Measurements from ENCODE around the gene ZFAND3.

Gene ZFAND3

DNA sequence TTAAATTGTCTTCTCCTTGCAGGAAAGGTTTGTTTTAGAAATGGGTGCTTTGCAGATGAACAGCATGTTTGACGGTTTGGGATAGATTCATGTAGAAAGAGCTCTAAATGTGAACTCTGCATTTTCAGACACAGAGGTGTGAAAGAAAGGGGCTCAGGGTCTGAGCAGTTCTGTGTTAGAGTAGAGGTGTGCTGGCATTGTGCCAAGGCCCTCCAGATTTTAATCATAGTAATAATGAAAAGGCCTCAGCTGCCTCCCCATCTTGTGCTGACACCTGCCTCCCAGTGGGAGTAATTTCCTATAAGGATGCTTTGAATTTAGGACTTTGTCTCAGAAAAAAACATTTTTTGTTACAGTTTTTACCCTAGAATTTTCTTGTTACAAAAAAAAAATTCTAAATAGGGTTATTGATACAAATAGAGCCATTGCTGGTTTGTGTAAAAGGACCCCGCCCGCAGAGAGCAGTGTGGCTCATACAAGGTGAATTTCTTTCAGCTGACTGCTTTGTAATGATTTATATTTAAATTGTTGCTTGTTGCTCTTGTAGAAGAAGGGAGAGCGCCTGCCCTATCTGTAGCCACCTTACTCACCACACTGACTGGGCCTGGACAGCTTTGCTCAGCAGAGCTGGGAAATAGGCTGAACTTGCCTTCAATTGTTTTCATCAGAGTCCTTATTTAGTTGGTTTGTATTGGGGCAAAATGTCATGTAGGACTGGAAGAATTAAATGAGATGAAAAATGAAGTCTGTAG is 294.5 kb downstream of the ZFAND3 start:
- H3K36me3 ChIP-seq (ENCODE audit: insufficient read depth, low read length) = peaks cover 22% of the 10 kb centered on the region
- H3K9ac ChIP-seq (ENCODE audit: low read depth, low read length) = no peak overlapping the region
- H3K27me3 ChIP-seq (ENCODE audit: insufficient read depth, low read length, poor library complexity) = no peaks in the 10 kb centered on the region
- no peak overlapping the region for H3K4me2 ChIP-seq (ENCODE audit: insufficient read depth, low read length)
- no peaks in the 10 kb centered on the region for H3K4me1 ChIP-seq (ENCODE audit: insufficient read depth, low read length)
- no peaks in the 10 kb centered on the region for H3K9me3 ChIP-seq (ENCODE audit: insufficient read depth, low read length, severe bottlenecking)
- ATAC-seq (ENCODE audit: insufficient read depth, low read depth) (no peak), DNase-seq (no peak)
- no peak overlapping the region for H3K4me3 ChIP-seq (ENCODE audit: low read depth in 1 of 2, low read length in 2 of 2)
- no peak for TF ChIP-seq EZH2 (IDR thresholded peaks at IDR 0.05; ENCODE audit: borderline replicate concordance, low read depth, low read length, severe bottlenecking)
- TF ChIP-seq, protein P1, sequence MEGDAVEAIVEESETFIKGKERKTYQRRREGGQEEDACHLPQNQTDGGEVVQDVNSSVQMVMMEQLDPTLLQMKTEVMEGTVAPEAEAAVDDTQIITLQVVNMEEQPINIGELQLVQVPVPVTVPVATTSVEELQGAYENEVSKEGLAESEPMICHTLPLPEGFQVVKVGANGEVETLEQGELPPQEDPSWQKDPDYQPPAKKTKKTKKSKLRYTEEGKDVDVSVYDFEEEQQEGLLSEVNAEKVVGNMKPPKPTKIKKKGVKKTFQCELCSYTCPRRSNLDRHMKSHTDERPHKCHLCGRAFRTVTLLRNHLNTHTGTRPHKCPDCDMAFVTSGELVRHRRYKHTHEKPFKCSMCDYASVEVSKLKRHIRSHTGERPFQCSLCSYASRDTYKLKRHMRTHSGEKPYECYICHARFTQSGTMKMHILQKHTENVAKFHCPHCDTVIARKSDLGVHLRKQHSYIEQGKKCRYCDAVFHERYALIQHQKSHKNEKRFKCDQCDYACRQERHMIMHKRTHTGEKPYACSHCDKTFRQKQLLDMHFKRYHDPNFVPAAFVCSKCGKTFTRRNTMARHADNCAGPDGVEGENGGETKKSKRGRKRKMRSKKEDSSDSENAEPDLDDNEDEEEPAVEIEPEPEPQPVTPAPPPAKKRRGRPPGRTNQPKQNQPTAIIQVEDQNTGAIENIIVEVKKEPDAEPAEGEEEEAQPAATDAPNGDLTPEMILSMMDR (IDR thresholded peaks at IDR 0.05; ENCODE audit: borderline replicate concordance, extremely low read depth, low read length, poor library complexity, severe bottlenecking) = no peak
- no peak overlapping the region for H3K27ac ChIP-seq (ENCODE audit: low read length)
- H4K20me1 ChIP-seq (ENCODE audit: insufficient read depth, low read length) = peaks cover 20% of the 10 kb centered on the region
- peaks cover 6% of the 10 kb centered on the region; the same call in 1 of the 2 replicates for H3K79me2 ChIP-seq (ENCODE audit: insufficient read depth, low read length)
- H2AFZ ChIP-seq (ENCODE audit: low read depth, low read length) = no peak overlapping the region

DNA sequence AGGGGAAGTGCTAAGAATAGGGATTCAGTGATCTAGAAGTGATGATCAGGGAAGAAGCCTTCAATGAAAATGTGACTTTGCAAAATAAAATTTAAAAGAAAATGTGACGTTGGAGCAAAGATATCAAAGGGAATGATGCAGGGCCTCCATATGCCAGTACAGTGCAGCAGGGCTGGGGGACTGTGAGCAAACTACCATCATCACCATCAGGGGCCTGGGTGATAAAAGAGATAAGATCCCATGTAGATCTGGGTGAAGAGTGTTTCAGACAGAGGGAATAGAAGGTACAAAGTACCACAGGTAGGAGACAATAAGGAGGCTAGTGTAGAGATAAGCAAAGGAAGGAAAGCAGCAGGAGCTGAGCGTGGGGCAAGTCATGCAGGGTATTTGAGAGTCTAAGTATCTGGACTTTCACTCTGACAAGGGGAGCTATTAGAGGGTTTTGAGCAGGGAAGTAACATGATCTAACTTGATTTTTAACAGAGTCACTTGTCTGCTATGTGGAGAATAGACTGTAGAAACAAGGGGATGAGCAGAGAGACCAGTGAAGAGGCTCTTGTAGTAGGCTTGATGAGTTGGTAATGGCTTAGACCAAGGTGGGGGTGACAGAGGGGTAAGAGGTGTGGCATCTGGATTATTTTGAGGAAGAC is 295.6 kb downstream of the ZFAND3 start:
- ATAC-seq (ENCODE audit: insufficient read depth, low read depth) (no peak), DNase-seq (no peak)
- Histone ChIP-seq H3K4me3 (ENCODE audit: low read depth in 1 of 2, low read length in 2 of 2) (no peak overlapping the region), H3K36me3 (ENCODE audit: insufficient read depth, low read length) (peaks cover 33% of the 10 kb centered on the region), H4K20me1 (ENCODE audit: insufficient read depth, low read length) (peaks cover 17% of the 10 kb centered on the region; the same call in 1 of the 2 replicates), H2AFZ (ENCODE audit: low read depth, low read length) (no peak overlapping the region), H3K9ac (ENCODE audit: low read depth, low read length) (no peak overlapping the region), H3K9me3 (ENCODE audit: insufficient read depth, low read length, severe bottlenecking) (no peaks in the 10 kb centered on the region), H3K79me2 (ENCODE audit: insufficient read depth, low read length) (peaks cover 6% of the 10 kb centered on the region; the same call in 1 of the 2 replicates), H3K27me3 (ENCODE audit: insufficient read depth, low read length, poor library complexity) (no peaks in the 10 kb centered on the region), H3K27ac (ENCODE audit: low read length) (no peak overlapping the region), H3K4me1 (ENCODE audit: insufficient read depth, low read length) (no peaks in the 10 kb centered on the region), H3K4me2 (ENCODE audit: insufficient read depth, low read length) (no peak overlapping the region)
- no peak for TF ChIP-seq EZH2 (IDR thresholded peaks at IDR 0.05; ENCODE audit: borderline replicate concordance, low read depth, low read length, severe bottlenecking)
- TF ChIP-seq, protein P1 (IDR thresholded peaks at IDR 0.05; ENCODE audit: borderline replicate concordance, extremely low read depth, low read length, poor library complexity, severe bottlenecking) = no peak

DNA sequence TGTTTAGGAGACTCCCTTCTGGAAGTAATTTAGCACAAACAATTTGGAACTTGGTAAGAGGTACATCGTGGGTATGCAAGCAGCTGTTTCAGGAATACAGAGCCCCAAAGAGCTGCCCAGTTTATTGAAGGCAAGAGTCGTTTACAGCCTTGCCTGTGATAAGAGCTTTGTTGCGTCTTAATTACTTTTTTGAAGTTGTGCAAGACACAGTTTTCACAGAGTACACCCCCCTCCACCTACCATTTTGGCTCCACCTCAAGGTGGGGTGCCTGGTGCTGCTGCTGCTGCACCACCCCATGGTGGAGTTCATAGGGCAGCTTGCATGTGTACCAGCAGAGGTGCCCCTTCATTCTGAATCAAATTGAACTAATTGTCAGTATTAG is 296.1 kb downstream of the ZFAND3 start:
- H3K79me2 ChIP-seq (ENCODE audit: insufficient read depth, low read length) = peaks cover 6% of the 10 kb centered on the region; the same call in 1 of the 2 replicates

More for the DNA sequence above, 296.1 kb downstream of the ZFAND3 start:
- Histone ChIP-seq H3K9ac (ENCODE audit: low read depth, low read length) (no peak overlapping the region), H3K4me2 (ENCODE audit: insufficient read depth, low read length) (no peak overlapping the region), H2AFZ (ENCODE audit: low read depth, low read length) (no peak overlapping the region), H3K36me3 (ENCODE audit: insufficient read depth, low read length) (peaks cover 35% of the 10 kb centered on the region), H3K27ac (ENCODE audit: low read length) (no peak overlapping the region), H3K27me3 (ENCODE audit: insufficient read depth, low read length, poor library complexity) (no peaks in the 10 kb centered on the region), H4K20me1 (ENCODE audit: insufficient read depth, low read length) (peaks cover 14% of the 10 kb centered on the region; the same call in 1 of the 2 replicates), H3K9me3 (ENCODE audit: insufficient read depth, low read length, severe bottlenecking) (no peaks in the 10 kb centered on the region), H3K4me3 (ENCODE audit: low read depth in 1 of 2, low read length in 2 of 2) (no peak overlapping the region), H3K4me1 (ENCODE audit: insufficient read depth, low read length) (no peaks in the 10 kb centered on the region)
- TF ChIP-seq EZH2 (IDR thresholded peaks at IDR 0.05; ENCODE audit: borderline replicate concordance, low read depth, low read length, severe bottlenecking) = no peak
- TF ChIP-seq, protein P1 (IDR thresholded peaks at IDR 0.05; ENCODE audit: borderline replicate concordance, extremely low read depth, low read length, poor library complexity, severe bottlenecking) = no peak
- ATAC-seq (ENCODE audit: insufficient read depth, low read depth) = no peak
- no peak for DNase-seq
